GM23338 (cell line): ENCODE measurements around the gene CACNA1D.

ENCODE experiments used
- ETS1 ChIP-seq: IDR thresholded peaks from 2 replicates; pipeline ENCODE4 v1.6.1; 2016; ENCODE audit warnings: antibody characterized with exemption
- EZH2phosphoT487 ChIP-seq: fragments of 200-600 bp; sonication (generic); IDR thresholded peaks from one replicate; pipeline ENCODE4 v1.8.1; 2018; ENCODE audit warnings: antibody characterized with exemption; ENCODE audit not compliant: unreplicated experiment
- TF ChIP-seq, protein P1 (sequence below), 2 experiments: fragments of 200-600 bp in 1 of 2; sonication (generic) in 1 of 2; conservative IDR thresholded peaks; 2 replicates each; pipeline versions ENCODE4 v1.5.1 to v1.6.1; 2016 to 2017; ENCODE audit warnings: antibody characterized with exemption in 2 of 2, low read depth in 2 of 2, mild to moderate bottlenecking in 2 of 2, moderate library complexity in 1 of 2
- TF ChIP-seq, protein P2 (sequence below): IDR thresholded peaks from one replicate; pipeline ENCODE4 v1.6.1; 2018; ENCODE audit warnings: antibody characterized with exemption; ENCODE audit not compliant: unreplicated experiment

- TF ChIP-seq, protein P1, sequence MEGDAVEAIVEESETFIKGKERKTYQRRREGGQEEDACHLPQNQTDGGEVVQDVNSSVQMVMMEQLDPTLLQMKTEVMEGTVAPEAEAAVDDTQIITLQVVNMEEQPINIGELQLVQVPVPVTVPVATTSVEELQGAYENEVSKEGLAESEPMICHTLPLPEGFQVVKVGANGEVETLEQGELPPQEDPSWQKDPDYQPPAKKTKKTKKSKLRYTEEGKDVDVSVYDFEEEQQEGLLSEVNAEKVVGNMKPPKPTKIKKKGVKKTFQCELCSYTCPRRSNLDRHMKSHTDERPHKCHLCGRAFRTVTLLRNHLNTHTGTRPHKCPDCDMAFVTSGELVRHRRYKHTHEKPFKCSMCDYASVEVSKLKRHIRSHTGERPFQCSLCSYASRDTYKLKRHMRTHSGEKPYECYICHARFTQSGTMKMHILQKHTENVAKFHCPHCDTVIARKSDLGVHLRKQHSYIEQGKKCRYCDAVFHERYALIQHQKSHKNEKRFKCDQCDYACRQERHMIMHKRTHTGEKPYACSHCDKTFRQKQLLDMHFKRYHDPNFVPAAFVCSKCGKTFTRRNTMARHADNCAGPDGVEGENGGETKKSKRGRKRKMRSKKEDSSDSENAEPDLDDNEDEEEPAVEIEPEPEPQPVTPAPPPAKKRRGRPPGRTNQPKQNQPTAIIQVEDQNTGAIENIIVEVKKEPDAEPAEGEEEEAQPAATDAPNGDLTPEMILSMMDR (conservative IDR thresholded peaks at IDR 0.05; ENCODE audit: low read depth in 2 of 2), result no peak
- TF ChIP-seq, protein P2, sequence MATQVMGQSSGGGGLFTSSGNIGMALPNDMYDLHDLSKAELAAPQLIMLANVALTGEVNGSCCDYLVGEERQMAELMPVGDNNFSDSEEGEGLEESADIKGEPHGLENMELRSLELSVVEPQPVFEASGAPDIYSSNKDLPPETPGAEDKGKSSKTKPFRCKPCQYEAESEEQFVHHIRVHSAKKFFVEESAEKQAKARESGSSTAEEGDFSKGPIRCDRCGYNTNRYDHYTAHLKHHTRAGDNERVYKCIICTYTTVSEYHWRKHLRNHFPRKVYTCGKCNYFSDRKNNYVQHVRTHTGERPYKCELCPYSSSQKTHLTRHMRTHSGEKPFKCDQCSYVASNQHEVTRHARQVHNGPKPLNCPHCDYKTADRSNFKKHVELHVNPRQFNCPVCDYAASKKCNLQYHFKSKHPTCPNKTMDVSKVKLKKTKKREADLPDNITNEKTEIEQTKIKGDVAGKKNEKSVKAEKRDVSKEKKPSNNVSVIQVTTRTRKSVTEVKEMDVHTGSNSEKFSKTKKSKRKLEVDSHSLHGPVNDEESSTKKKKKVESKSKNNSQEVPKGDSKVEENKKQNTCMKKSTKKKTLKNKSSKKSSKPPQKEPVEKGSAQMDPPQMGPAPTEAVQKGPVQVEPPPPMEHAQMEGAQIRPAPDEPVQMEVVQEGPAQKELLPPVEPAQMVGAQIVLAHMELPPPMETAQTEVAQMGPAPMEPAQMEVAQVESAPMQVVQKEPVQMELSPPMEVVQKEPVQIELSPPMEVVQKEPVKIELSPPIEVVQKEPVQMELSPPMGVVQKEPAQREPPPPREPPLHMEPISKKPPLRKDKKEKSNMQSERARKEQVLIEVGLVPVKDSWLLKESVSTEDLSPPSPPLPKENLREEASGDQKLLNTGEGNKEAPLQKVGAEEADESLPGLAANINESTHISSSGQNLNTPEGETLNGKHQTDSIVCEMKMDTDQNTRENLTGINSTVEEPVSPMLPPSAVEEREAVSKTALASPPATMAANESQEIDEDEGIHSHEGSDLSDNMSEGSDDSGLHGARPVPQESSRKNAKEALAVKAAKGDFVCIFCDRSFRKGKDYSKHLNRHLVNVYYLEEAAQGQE, result no peak
- TF ChIP-seq ETS1, result no peak
- no peak for TF ChIP-seq EZH2phosphoT487
Measured at GRCh38 chr3:53689681-53690080, 195.3 kb downstream of the CACNA1D start.
